HL-60 (cell line): ENCODE data around the gene DIP2B.

Source experiments
- DNase-seq, 2 experiments: peaks; one replicate each; pipeline ENCODE4 v3.0.0-alpha.2; 2010 to 2020; ENCODE audit warnings: low read depth in 1 of 2, low spot score in 1 of 2
- H3K27ac ChIP-seq: fragments of 250-450 bp; sonication (Bioruptor Pico); replicated peaks from 2 replicates; pipeline ENCODE4 v1.5.1; 2020; ENCODE audit warnings: mild to moderate bottlenecking, moderate library complexity
- H3K27me3 ChIP-seq: fragments of 250-450 bp; sonication (Bioruptor Pico); 2 replicates; pipeline ENCODE4 v1.5.1; 2021; ENCODE audit warnings: mild to moderate bottlenecking, moderate library complexity; ENCODE audit not compliant: insufficient read depth, poor library complexity, severe bottlenecking
- H3K4me3 ChIP-seq: replicated peaks from 2 replicates; pipeline ENCODE4 v1.5.1; 2011; ENCODE audit warnings: mild to moderate bottlenecking, control low read depth, low read length; ENCODE audit not compliant: insufficient read depth
- GABPA ChIP-seq: IDR thresholded peaks from 2 replicates; pipeline ENCODE4 v1.6.1; 2012; ENCODE audit warnings: low read depth
- POLR2AphosphoS5 ChIP-seq: IDR thresholded peaks from 2 replicates; pipeline ENCODE4 v1.6.1; 2012; ENCODE audit warnings: low read depth
- SPI1 ChIP-seq: IDR thresholded peaks from 2 replicates; pipeline ENCODE4 v1.6.1; 2012; ENCODE audit warnings: low read depth, mild to moderate bottlenecking, borderline replicate concordance
- TF ChIP-seq, protein P1 (sequence below): IDR thresholded peaks from 2 replicates; pipeline ENCODE4 v1.6.1; 2012; ENCODE audit warnings: low read depth; ENCODE audit not compliant: insufficient replicate concordance
- TF ChIP-seq, protein P2 (sequence below): IDR thresholded peaks from one replicate; pipeline ENCODE4 v1.5.1; 2011; ENCODE audit warnings: low read length, control low read depth, inconsistent platforms; ENCODE audit not compliant: insufficient read depth

The DIP2B gene

DNA sequence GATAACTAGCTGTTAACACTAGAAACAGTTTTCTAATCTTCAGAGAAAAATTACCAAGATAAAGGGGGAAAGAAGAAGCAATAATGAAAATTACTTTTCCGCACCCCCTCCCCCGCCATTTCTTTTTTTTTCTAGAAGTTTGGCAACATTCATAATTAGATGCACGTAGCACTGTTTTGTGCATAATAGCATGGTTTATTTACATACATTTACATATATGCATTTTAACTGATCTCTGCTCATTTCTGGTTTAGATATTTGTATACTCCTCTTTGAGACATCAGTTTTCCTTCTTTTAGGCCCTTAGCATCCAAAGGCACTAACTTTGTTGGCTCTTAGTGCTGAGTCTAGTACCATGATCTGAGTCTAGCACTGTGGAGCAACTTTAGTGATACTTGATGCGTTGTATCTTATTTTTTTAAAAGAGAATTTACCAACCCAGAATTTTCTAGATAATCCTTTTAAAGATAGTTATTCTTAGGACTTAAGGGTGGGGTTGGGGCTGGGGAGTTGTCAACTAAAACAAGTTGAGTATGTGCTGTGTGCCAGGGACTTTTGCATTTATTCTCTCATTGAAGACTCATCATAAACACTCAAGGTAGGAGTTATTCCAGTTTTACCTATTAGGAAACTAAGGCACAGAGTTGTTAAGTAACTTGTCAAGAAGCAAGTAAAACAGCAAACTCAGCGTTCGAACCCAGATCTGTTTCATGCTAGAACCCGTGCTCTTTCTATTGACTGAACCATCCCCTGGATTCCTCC, 110.5 kb downstream of the DIP2B start:
- Histone ChIP-seq H3K27ac (no peak overlapping the region), H3K4me3 (no peak overlapping the region), H3K27me3 (no peaks in the 10 kb centered on the region)
- no peak for DNase-seq
- TF ChIP-seq SPI1 (no peak), GABPA (no peak), POLR2AphosphoS5 (no peak)
- TF ChIP-seq, protein P1, sequence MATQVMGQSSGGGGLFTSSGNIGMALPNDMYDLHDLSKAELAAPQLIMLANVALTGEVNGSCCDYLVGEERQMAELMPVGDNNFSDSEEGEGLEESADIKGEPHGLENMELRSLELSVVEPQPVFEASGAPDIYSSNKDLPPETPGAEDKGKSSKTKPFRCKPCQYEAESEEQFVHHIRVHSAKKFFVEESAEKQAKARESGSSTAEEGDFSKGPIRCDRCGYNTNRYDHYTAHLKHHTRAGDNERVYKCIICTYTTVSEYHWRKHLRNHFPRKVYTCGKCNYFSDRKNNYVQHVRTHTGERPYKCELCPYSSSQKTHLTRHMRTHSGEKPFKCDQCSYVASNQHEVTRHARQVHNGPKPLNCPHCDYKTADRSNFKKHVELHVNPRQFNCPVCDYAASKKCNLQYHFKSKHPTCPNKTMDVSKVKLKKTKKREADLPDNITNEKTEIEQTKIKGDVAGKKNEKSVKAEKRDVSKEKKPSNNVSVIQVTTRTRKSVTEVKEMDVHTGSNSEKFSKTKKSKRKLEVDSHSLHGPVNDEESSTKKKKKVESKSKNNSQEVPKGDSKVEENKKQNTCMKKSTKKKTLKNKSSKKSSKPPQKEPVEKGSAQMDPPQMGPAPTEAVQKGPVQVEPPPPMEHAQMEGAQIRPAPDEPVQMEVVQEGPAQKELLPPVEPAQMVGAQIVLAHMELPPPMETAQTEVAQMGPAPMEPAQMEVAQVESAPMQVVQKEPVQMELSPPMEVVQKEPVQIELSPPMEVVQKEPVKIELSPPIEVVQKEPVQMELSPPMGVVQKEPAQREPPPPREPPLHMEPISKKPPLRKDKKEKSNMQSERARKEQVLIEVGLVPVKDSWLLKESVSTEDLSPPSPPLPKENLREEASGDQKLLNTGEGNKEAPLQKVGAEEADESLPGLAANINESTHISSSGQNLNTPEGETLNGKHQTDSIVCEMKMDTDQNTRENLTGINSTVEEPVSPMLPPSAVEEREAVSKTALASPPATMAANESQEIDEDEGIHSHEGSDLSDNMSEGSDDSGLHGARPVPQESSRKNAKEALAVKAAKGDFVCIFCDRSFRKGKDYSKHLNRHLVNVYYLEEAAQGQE = no peak
- TF ChIP-seq, protein P2, sequence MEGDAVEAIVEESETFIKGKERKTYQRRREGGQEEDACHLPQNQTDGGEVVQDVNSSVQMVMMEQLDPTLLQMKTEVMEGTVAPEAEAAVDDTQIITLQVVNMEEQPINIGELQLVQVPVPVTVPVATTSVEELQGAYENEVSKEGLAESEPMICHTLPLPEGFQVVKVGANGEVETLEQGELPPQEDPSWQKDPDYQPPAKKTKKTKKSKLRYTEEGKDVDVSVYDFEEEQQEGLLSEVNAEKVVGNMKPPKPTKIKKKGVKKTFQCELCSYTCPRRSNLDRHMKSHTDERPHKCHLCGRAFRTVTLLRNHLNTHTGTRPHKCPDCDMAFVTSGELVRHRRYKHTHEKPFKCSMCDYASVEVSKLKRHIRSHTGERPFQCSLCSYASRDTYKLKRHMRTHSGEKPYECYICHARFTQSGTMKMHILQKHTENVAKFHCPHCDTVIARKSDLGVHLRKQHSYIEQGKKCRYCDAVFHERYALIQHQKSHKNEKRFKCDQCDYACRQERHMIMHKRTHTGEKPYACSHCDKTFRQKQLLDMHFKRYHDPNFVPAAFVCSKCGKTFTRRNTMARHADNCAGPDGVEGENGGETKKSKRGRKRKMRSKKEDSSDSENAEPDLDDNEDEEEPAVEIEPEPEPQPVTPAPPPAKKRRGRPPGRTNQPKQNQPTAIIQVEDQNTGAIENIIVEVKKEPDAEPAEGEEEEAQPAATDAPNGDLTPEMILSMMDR = no peak

DNA sequence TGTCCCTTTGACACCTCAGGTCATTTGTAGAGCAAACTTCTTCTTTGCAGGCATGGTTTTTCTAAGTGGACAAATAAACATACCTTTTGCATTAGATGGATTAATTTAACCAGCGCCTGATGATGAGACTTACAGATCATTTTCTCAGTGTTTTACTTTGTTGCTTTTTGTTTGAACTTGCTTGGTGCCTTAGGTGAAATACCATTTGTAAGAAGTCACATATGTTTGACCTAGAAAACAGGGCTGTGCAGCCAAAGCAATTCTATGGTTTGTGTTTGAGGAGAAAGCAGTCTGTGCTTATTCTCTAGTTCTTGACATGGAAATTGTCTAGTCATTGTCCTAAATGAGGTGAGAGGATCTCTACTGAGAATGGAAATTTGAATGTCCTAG, 111.1 kb downstream of the DIP2B start:
- H3K4me3 ChIP-seq = no peak overlapping the region
- no peaks in the 10 kb centered on the region for H3K27me3 ChIP-seq
- DNase-seq = no peak
- H3K27ac ChIP-seq = no peak overlapping the region
- TF ChIP-seq, protein P2 = no peak
- TF ChIP-seq POLR2AphosphoS5 = no peak
- no peak for TF ChIP-seq SPI1
- TF ChIP-seq GABPA = no peak
- TF ChIP-seq, protein P1 = no peak

DNA sequence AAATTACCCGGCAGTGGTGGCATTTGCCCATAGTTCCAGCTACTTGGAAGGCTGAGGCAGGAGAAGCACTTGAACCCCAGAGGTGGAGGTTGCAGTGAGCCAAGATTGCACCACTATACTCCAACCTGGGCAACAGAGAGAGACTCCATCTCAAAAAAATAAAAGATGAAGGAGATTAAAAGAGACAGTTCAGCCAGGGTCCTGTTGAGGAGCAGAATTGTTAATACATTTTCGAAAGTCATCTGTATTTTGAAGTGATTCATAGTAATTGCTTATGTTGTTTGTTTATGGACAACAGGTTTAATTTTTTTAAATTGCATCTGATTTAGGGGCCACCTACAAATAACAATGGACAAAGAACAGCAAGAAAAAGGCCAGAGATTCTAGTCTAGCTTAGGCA, 112.9 kb downstream of the DIP2B start:
- TF ChIP-seq SPI1 (no peak), GABPA (no peak), POLR2AphosphoS5 (no peak)
- TF ChIP-seq, protein P1 = no peak
- TF ChIP-seq, protein P2 = no peak
- no peak overlapping the region for H3K27ac ChIP-seq
- DNase-seq = no peak
- H3K4me3 ChIP-seq = no peak overlapping the region
- H3K27me3 ChIP-seq = no peaks in the 10 kb centered on the region
